CD14-positive monocyte (primary cell): Measurements from ENCODE around the gene VWA3A. TPM values are rescaled to one million over a fixed set of nuclear protein-coding genes. Genes with fewer than 3 reads are reported as not detected.

ENCODE experiments used
- DNase-seq, 3 donors: peaks; one replicate each; pipeline ENCODE4 v3.0.0-alpha.2; 2011 to 2022
- H2AFZ ChIP-seq: 2 replicates; pipeline ENCODE4 v1.6.0; 2012; ENCODE audit warnings: mild to moderate bottlenecking, low read depth, low read length, inconsistent platforms; ENCODE audit not compliant: insufficient read depth, poor library complexity, severe bottlenecking
- H3K27ac ChIP-seq, 2 donors: 1 replicate in 1 of 2; 2 replicates in 1 of 2; pipeline ENCODE4 v1.5.1; 2012 to 2013; ENCODE audit warnings: low read length in 2 of 2, control low read depth in 1 of 2, inconsistent platforms in 1 of 2, low read depth in 1 of 2, mild to moderate bottlenecking in 1 of 2
- H3K27me3 ChIP-seq, 2 donors: one replicate each; pipeline versions ENCODE4 v1.6.0 to v1.6.1; 2011 to 2013; ENCODE audit warnings: low read length in 2 of 2; ENCODE audit not compliant: control insufficient read depth in 2 of 2, insufficient read depth in 2 of 2
- H3K36me3 ChIP-seq, 2 donors: replicated peaks in 1 of 2; 1 replicate in 1 of 2; 2 replicates in 1 of 2; pipeline versions ENCODE4 v1.5.1 to v1.6.1; 2012 to 2013; ENCODE audit warnings: low read length in 2 of 2, control low read depth in 1 of 2, inconsistent platforms in 1 of 2, mild to moderate bottlenecking in 1 of 2; ENCODE audit not compliant: insufficient read depth in 2 of 2, control insufficient read depth in 1 of 2
- H3K4me1 ChIP-seq, 2 donors: 1 replicate in 1 of 2; 2 replicates in 1 of 2; pipeline versions ENCODE4 v1.5.1 to v1.6.1; 2012 to 2013; ENCODE audit warnings: low read length in 2 of 2, control low read depth in 1 of 2, inconsistent platforms in 1 of 2, mild to moderate bottlenecking in 1 of 2, moderate library complexity in 1 of 2; ENCODE audit not compliant: insufficient read depth in 2 of 2, control insufficient read depth in 1 of 2
- H3K4me2 ChIP-seq: replicated peaks from 2 replicates; pipeline ENCODE3; 2012; ENCODE audit warnings: low read length, moderate library complexity, mild to moderate bottlenecking; ENCODE audit not compliant: poor library complexity, severe bottlenecking; ENCODE audit errors: extremely low read depth
- H3K4me3 ChIP-seq, 3 experiments: fragments of 200-600 bp in 1 of 3; sonication (generic) in 1 of 3; replicated peaks in 1 of 3; 1 replicate in 2 of 3; 2 replicates in 1 of 3; pipeline ENCODE4 v1.5.1; 2011 to 2013; ENCODE audit warnings: low read length in 3 of 3, mild to moderate bottlenecking in 3 of 3, control low read depth in 2 of 3, low read depth in 2 of 3, inconsistent platforms in 1 of 3, moderate library complexity in 1 of 3
- H3K79me2 ChIP-seq: 2 replicates; pipeline ENCODE4 v1.6.0; 2012; ENCODE audit warnings: mild to moderate bottlenecking, control low read depth, inconsistent platforms, low read length, moderate library complexity; ENCODE audit not compliant: insufficient read depth
- H3K9ac ChIP-seq: 2 replicates; pipeline ENCODE4 v1.6.0; 2017; ENCODE audit warnings: low read length, mild to moderate bottlenecking; ENCODE audit not compliant: insufficient read depth, poor library complexity, severe bottlenecking
- H3K9me3 ChIP-seq, 2 donors: replicated peaks in 1 of 2; 1 replicate in 1 of 2; 2 replicates in 1 of 2; pipeline versions ENCODE4 v1.5.1 to v1.6.1; 2012 to 2013; ENCODE audit warnings: low read length in 2 of 2, control low read depth in 1 of 2; ENCODE audit not compliant: control insufficient read depth in 1 of 2, insufficient read depth in 1 of 2
- H4K20me1 ChIP-seq: 2 replicates; pipeline ENCODE4 v1.6.0; 2012; ENCODE audit warnings: mild to moderate bottlenecking, low read length, control low read depth, moderate library complexity; ENCODE audit not compliant: insufficient read depth
- H3K27ac Mint-ChIP-seq, 7 donors: one replicate each; pipeline ENCODE4 v1.8.0; 2020; ENCODE audit warnings: mild to moderate bottlenecking in 7 of 7, mixed read lengths in 7 of 7, moderate library complexity in 6 of 7, inconsistent platforms in 2 of 7
- H3K27me3 Mint-ChIP-seq, 3 donors: one replicate each; pipeline ENCODE4 v1.8.0; 2021 to 2022; ENCODE audit warnings: low read depth in 3 of 3, mild to moderate bottlenecking in 3 of 3, mixed read lengths in 3 of 3, moderate library complexity in 3 of 3, inconsistent platforms in 1 of 3
- H3K36me3 Mint-ChIP-seq, 2 donors: one replicate each; pipeline ENCODE4 v1.8.0; 2020; ENCODE audit warnings: mixed read lengths in 2 of 2, inconsistent platforms in 1 of 2, mild to moderate bottlenecking in 1 of 2
- H3K4me1 Mint-ChIP-seq: one replicate; pipeline ENCODE4 v1.8.0; 2020; ENCODE audit warnings: mild to moderate bottlenecking, mixed read lengths
- H3K4me3 Mint-ChIP-seq, 2 donors: one replicate each; pipeline ENCODE4 v1.8.0; 2020; ENCODE audit warnings: mild to moderate bottlenecking in 2 of 2, mixed read lengths in 2 of 2, moderate library complexity in 1 of 2
- H3K9me3 Mint-ChIP-seq, 7 donors: one replicate each; pipeline ENCODE4 v1.8.0; 2020 to 2022; ENCODE audit warnings: mixed read lengths in 7 of 7, mild to moderate bottlenecking in 6 of 7, moderate library complexity in 6 of 7, inconsistent platforms in 2 of 7
- CTCF ChIP-seq: fragments of 200-600 bp; IDR thresholded peaks from one replicate; pipeline ENCODE4 v1.8.0; 2022; ENCODE audit warnings: antibody characterized with exemption, mild to moderate bottlenecking
- WGBS: methylation state at CpG from one replicate; pipeline ENCODE4 v1.1.5; 2013; ENCODE audit warnings: missing lambda C conversion rate; ENCODE audit not compliant: insufficient coverage; 5-methylcytosine and 5-hydroxymethylcytosine counted together
- intact Hi-C, 2 donors: fragments of 100-400 bp; cut with micrococcal nuclease; formaldehyde crosslinking; loops; one replicate each; pipeline versions ENCODE4 v1.15.0 to v1.15.1; 2023
- polyA plus RNA-seq, 3 donors: library from polyadenylated mRNA; depleted of rRNA in 1 of 3; unstranded in 2 of 3; stranded (reverse) in 1 of 3; fragments of 300-500 nt in 2 of 3; fragments of >200 nt in 1 of 3; fragmentation: Illumina TruSeq in 2 of 3; gene quantifications; 1 replicate in 2 of 3; 2 replicates in 1 of 3; pipeline ENCODE4 v1.2.3, GENCODE V29; 2012 to 2021

Gene VWA3A
- polyA plus RNA-seq, 3 donors: 0.09 TPM; not detected in 2

GRCh38 chr16:22071331-22071910, 20.9 kb upstream of the VWA3A start:
- Histone ChIP-seq H3K27me3 (no peaks in the 10 kb centered on the region), H4K20me1 (peaks cover 7% of the 10 kb centered on the region), H3K4me3 (no peak overlapping the region), H3K79me2 (no peaks in the 10 kb centered on the region), H3K36me3 (peaks cover 0 to 14% of the 10 kb centered on the region in 2 donors), H3K4me1 (no peaks in the 10 kb centered on the region), H2AFZ (no peak overlapping the region), H3K4me2 (no peak overlapping the region), H3K9ac (no peak overlapping the region), H3K27ac (no peak overlapping the region), H3K9me3 (no peaks in the 10 kb centered on the region)
- H3K9me3 Mint-ChIP-seq: peaks cover 0 to 5% (median 4%) of the 10 kb centered on the region in 7 donors
- TF ChIP-seq CTCF: no peak
- peaks cover 11 to 26% of the 10 kb centered on the region in 2 donors for H3K36me3 Mint-ChIP-seq
- H3K27ac Mint-ChIP-seq: no peak overlapping the region
- DNase-seq: no peak
- H3K27me3 Mint-ChIP-seq: no peaks in the 10 kb centered on the region
- no peaks in the 10 kb centered on the region for H3K4me1 Mint-ChIP-seq
- no peak overlapping the region for H3K4me3 Mint-ChIP-seq
- WGBS: 100% methylated on average over 4 of the region's 7 CpGs
- intact Hi-C loops: no loop called here

- Histone ChIP-seq H3K9me3 (no peaks in the 10 kb centered on the region), H3K79me2 (no peaks in the 10 kb centered on the region), H3K4me1 (no peaks in the 10 kb centered on the region), H3K4me2 (no peak overlapping the region), H3K36me3 (peaks cover 0 to 13% of the 10 kb centered on the region in 2 donors), H3K4me3 (no peak overlapping the region), H3K9ac (no peak overlapping the region), H2AFZ (no peak overlapping the region), H4K20me1 (peaks cover 14% of the 10 kb centered on the region), H3K27ac (no peak overlapping the region), H3K27me3 (no peaks in the 10 kb centered on the region)
- H3K27ac Mint-ChIP-seq: no peak overlapping the region
- H3K27me3 Mint-ChIP-seq: no peaks in the 10 kb centered on the region
- DNase-seq: no peak
- no peaks in the 10 kb centered on the region for H3K9me3 Mint-ChIP-seq
- H3K36me3 Mint-ChIP-seq: peaks cover 8 to 23% of the 10 kb centered on the region in 2 donors
- peaks cover 2% of the 10 kb centered on the region for H3K4me1 Mint-ChIP-seq
- no peak overlapping the region for H3K4me3 Mint-ChIP-seq
- intact Hi-C loops: no loop called here
- TF ChIP-seq CTCF: no peak
- no CpG with 5 or more reads among the region's 3 CpGs for WGBS
Measured at GRCh38 chr16:22073350-22073749, 19.0 kb upstream of the VWA3A start.
